H9 (cell line): ENCODE measurements around the gene MARCHF9. TPM values are rescaled to one million over a fixed set of nuclear protein-coding genes. Genes with fewer than 3 reads are reported as not detected.
"Not testable (repeated sequence)": the region's sequence is repeated elsewhere in the genome, so short reads cannot be mapped to it uniquely, and the experiment has no call there.

Source experiments
- DNase-seq: peaks from one replicate; pipeline ENCODE4 v3.0.0-alpha.2; 2017
- H2AFZ ChIP-seq: one replicate; pipeline ENCODE4 v1.6.1; 2013; ENCODE audit warnings: mild to moderate bottlenecking, low read length, control low read depth, moderate library complexity
- H2AK5ac ChIP-seq: 2 replicates; pipeline ENCODE4 v1.6.1; 2013; ENCODE audit warnings: low read length, control low read depth, mixed read lengths; ENCODE audit not compliant: insufficient read length
- H2BK120ac ChIP-seq: one replicate; pipeline ENCODE4 v1.6.1; 2013; ENCODE audit warnings: low read depth, mild to moderate bottlenecking, low read length, control low read depth, inconsistent platforms; ENCODE audit not compliant: poor library complexity, severe bottlenecking
- H2BK12ac ChIP-seq: 2 replicates; pipeline ENCODE4 v1.6.1; 2013; ENCODE audit warnings: low read length, control low read depth, mixed read lengths, low read depth; ENCODE audit not compliant: insufficient read length
- H2BK15ac ChIP-seq: 2 replicates; pipeline ENCODE4 v1.6.1; 2013; ENCODE audit warnings: low read depth, low read length, control low read depth
- H2BK20ac ChIP-seq: one replicate; pipeline ENCODE4 v1.6.1; 2013; ENCODE audit warnings: low read depth, mild to moderate bottlenecking, low read length, control low read depth, inconsistent platforms; ENCODE audit not compliant: poor library complexity, severe bottlenecking
- H2BK5ac ChIP-seq: 2 replicates; pipeline ENCODE4 v1.6.1; 2013; ENCODE audit warnings: low read length, control low read depth, mixed read lengths; ENCODE audit not compliant: insufficient read length
- H3K14ac ChIP-seq: 2 replicates; pipeline ENCODE4 v1.6.1; 2013; ENCODE audit warnings: low read length, control low read depth; ENCODE audit not compliant: insufficient read depth
- H3K18ac ChIP-seq: 2 replicates; pipeline ENCODE4 v1.6.1; 2013; ENCODE audit warnings: low read depth, mild to moderate bottlenecking, mixed read lengths, low read length, control low read depth; ENCODE audit not compliant: insufficient read length
- H3K23ac ChIP-seq: 2 replicates; pipeline ENCODE4 v1.6.1; 2013; ENCODE audit warnings: low read length, control low read depth, mixed read lengths, low read depth; ENCODE audit not compliant: insufficient read length
- H3K23me2 ChIP-seq: 2 replicates; pipeline ENCODE4 v1.6.1; 2013; ENCODE audit warnings: low read depth, mild to moderate bottlenecking, mixed read lengths, low read length, control low read depth; ENCODE audit not compliant: insufficient read length, poor library complexity, severe bottlenecking
- H3K27ac ChIP-seq: 2 replicates; pipeline ENCODE4 v1.5.1; 2013; ENCODE audit warnings: low read length, control low read depth, mixed read lengths, low read depth; ENCODE audit not compliant: insufficient read length
- H3K27me3 ChIP-seq: 2 replicates; pipeline ENCODE4 v1.6.1; 2013; ENCODE audit warnings: low read length, control low read depth, inconsistent platforms; ENCODE audit not compliant: insufficient read depth
- H3K4ac ChIP-seq: 2 replicates; pipeline ENCODE4 v1.6.1; 2013; ENCODE audit warnings: low read depth, mild to moderate bottlenecking, control low read depth, inconsistent platforms, low read length, moderate library complexity
- H3K4me1 ChIP-seq: 2 replicates; pipeline ENCODE4 v1.6.1; 2013; ENCODE audit warnings: low read length, control low read depth, inconsistent platforms; ENCODE audit not compliant: insufficient read depth
- H3K4me2 ChIP-seq: 2 replicates; pipeline ENCODE4 v1.6.1; 2013; ENCODE audit warnings: low read length, control low read depth, mixed read lengths; ENCODE audit not compliant: insufficient read length, insufficient read depth
- H3K56ac ChIP-seq: 2 replicates; pipeline ENCODE4 v1.6.1; 2013; ENCODE audit warnings: low read depth, mild to moderate bottlenecking, mixed read lengths, low read length, control low read depth; ENCODE audit not compliant: insufficient read length
- H3K79me1 ChIP-seq: 2 replicates; pipeline ENCODE4 v1.6.1; 2013; ENCODE audit warnings: low read depth, mild to moderate bottlenecking, moderate library complexity, low read length, control low read depth, inconsistent platforms; ENCODE audit not compliant: insufficient read depth, poor library complexity, severe bottlenecking
- H3K79me2 ChIP-seq: 2 replicates; pipeline ENCODE4 v1.6.1; 2013; ENCODE audit warnings: low read length, control low read depth, inconsistent platforms; ENCODE audit not compliant: insufficient read depth
- H3K9ac ChIP-seq: 2 replicates; pipeline ENCODE4 v1.6.1; 2013; ENCODE audit warnings: low read length, control low read depth, mixed read lengths; ENCODE audit not compliant: insufficient read length; ENCODE audit errors: extremely low read depth
- H3K9me3 ChIP-seq: one replicate; pipeline ENCODE4 v1.6.1; 2013; ENCODE audit warnings: low read depth, low read length, inconsistent platforms; ENCODE audit not compliant: control insufficient read depth
- H3T11ph ChIP-seq: one replicate; pipeline ENCODE4 v1.6.1; 2013; ENCODE audit warnings: mild to moderate bottlenecking, low read length, control low read depth, inconsistent platforms
- H4K20me1 ChIP-seq: one replicate; pipeline ENCODE4 v1.6.1; 2013; ENCODE audit not compliant: control insufficient read depth, insufficient read length, insufficient read depth
- H4K5ac ChIP-seq: 2 replicates; pipeline ENCODE4 v1.6.1; 2013; ENCODE audit warnings: low read depth, mild to moderate bottlenecking, mixed read lengths, low read length, control low read depth; ENCODE audit not compliant: insufficient read length
- H4K8ac ChIP-seq: replicated peaks from 2 replicates; pipeline ENCODE4 v1.6.1; 2013; ENCODE audit warnings: low read length, control low read depth, mixed read lengths, low read depth; ENCODE audit not compliant: insufficient read length
- H4K91ac ChIP-seq: 2 replicates; pipeline ENCODE4 v1.6.1; 2013; ENCODE audit warnings: low read depth, mild to moderate bottlenecking, moderate library complexity, mixed read lengths, low read length, control low read depth; ENCODE audit not compliant: insufficient read length
- H3K27ac Mint-ChIP-seq, 3 experiments: 2 replicates in 2 of 3; 3 replicates in 1 of 3; pipeline ENCODE4 v1.8.0; 2020 to 2021; ENCODE audit warnings: mixed read lengths in 3 of 3, mild to moderate bottlenecking in 1 of 3, moderate library complexity in 1 of 3
- H3K27me3 Mint-ChIP-seq: 2 replicates; pipeline ENCODE4 v1.8.0; 2021; ENCODE audit warnings: low read depth, mild to moderate bottlenecking, moderate library complexity, mixed read lengths
- H3K36me3 Mint-ChIP-seq, 3 experiments: 2 replicates in 2 of 3; 3 replicates in 1 of 3; pipeline ENCODE4 v1.8.0; 2020 to 2021; ENCODE audit warnings: low read depth in 3 of 3, mixed read lengths in 3 of 3; ENCODE audit not compliant: insufficient read depth in 1 of 3
- H3K4me1 Mint-ChIP-seq, 2 experiments: 2 replicates each; pipeline ENCODE4 v1.8.0; 2020; ENCODE audit warnings: mixed read lengths in 2 of 2
- H3K4me3 Mint-ChIP-seq, 2 experiments: 2 replicates in 1 of 2; 3 replicates in 1 of 2; pipeline ENCODE4 v1.8.0; 2020 to 2021; ENCODE audit warnings: mild to moderate bottlenecking in 2 of 2, mixed read lengths in 2 of 2, moderate library complexity in 1 of 2
- H3K9me3 Mint-ChIP-seq, 2 experiments: 2 replicates in 1 of 2; 3 replicates in 1 of 2; pipeline ENCODE4 v1.8.0; 2020; ENCODE audit warnings: mild to moderate bottlenecking in 2 of 2, mixed read lengths in 2 of 2, moderate library complexity in 1 of 2
- WGBS: extraction: QIAGEN DNeasy Blood & Tissue Kit; methylation state at CpG from one replicate; pipeline ENCODE4 v1.1.7; 2013; ENCODE audit warnings: missing lambda C conversion rate, low lambda C conversion rate, mixed read lengths; ENCODE audit not compliant: insufficient read length; ENCODE audit errors: extremely low coverage; 5-methylcytosine and 5-hydroxymethylcytosine counted together
- total RNA-seq: library from RNA; stranded (reverse); gene quantifications from 2 replicates; pipeline ENCODE4 v1.2.1, GENCODE V29; 2021
- TF ChIP-seq, protein P1 (sequence below): fragments of 200-600 bp; sonication (generic); conservative IDR thresholded peaks from 3 replicates; pipeline ENCODE4 v1.8.0; 2021; ENCODE audit warnings: antibody characterized with exemption, mild to moderate bottlenecking

Gene MARCHF9
- total RNA-seq, 1 experiment from 2014 or later: 20.5 TPM

DNA sequence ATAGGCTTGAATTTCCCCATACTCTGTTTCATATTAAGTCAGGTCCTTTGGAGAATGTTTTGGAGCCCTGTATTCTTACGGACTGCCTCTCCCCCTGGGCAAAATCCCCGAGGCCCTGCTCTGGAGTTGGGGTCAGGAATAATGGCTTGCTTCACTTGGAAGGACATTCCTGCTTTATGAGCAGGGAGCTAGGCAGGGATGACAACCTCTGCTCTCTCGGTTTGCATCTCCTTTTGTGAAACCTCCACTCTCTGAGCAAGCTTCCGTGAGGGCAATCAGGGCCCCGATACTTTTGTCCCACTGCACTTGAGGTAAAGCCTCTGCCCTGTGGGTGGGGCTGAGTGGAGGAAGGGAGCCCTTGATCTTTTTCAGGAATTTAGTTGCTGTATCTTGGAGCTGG is 41.7 kb upstream of the MARCHF9 start:
- peaks cover 8 to 30% (median 9%) of the 10 kb centered on the region in 3 experiments; a peak in 6 of 7 replicates for H3K36me3 Mint-ChIP-seq
- H2AK5ac ChIP-seq: no peak overlapping the region
- H2BK20ac ChIP-seq: no peak overlapping the region
- H3T11ph ChIP-seq: no peak overlapping the region
- H3K4me3 Mint-ChIP-seq: no peak overlapping the region
- H3K23ac ChIP-seq: no peak overlapping the region
- no peak overlapping the region for H2BK120ac ChIP-seq
- H4K8ac ChIP-seq: no peak overlapping the region
- no peaks in the 10 kb centered on the region for H3K4me1 Mint-ChIP-seq
- no peak overlapping the region for H2BK5ac ChIP-seq
- H3K14ac ChIP-seq: no peak overlapping the region
- H4K5ac ChIP-seq: no peak overlapping the region
- H3K9me3 ChIP-seq: no peaks in the 10 kb centered on the region
- no peak overlapping the region for H3K27ac Mint-ChIP-seq
- H3K56ac ChIP-seq: no peak overlapping the region
- no peak overlapping the region for H3K4me2 ChIP-seq
- H3K4ac ChIP-seq: no peak overlapping the region
- WGBS: no CpG with 5 or more reads among the region's 5 CpGs
- no peak overlapping the region for H3K18ac ChIP-seq
- no peak overlapping the region for H3K9ac ChIP-seq
- H3K79me1 ChIP-seq: no peaks in the 10 kb centered on the region
- no peaks in the 10 kb centered on the region for H3K9me3 Mint-ChIP-seq
- H2AFZ ChIP-seq: no peak overlapping the region
- H2BK15ac ChIP-seq: no peak overlapping the region
- H3K79me2 ChIP-seq: no peaks in the 10 kb centered on the region
- no peak overlapping the region for H4K91ac ChIP-seq
- H3K27me3 Mint-ChIP-seq: no peaks in the 10 kb centered on the region
- no peak overlapping the region for H3K27ac ChIP-seq
- no peak for DNase-seq
- H4K20me1 ChIP-seq: no peaks in the 10 kb centered on the region
- H3K27me3 ChIP-seq: no peaks in the 10 kb centered on the region
- H3K23me2 ChIP-seq: no peaks in the 10 kb centered on the region
- no peaks in the 10 kb centered on the region for H3K4me1 ChIP-seq
- TF ChIP-seq, protein P1, sequence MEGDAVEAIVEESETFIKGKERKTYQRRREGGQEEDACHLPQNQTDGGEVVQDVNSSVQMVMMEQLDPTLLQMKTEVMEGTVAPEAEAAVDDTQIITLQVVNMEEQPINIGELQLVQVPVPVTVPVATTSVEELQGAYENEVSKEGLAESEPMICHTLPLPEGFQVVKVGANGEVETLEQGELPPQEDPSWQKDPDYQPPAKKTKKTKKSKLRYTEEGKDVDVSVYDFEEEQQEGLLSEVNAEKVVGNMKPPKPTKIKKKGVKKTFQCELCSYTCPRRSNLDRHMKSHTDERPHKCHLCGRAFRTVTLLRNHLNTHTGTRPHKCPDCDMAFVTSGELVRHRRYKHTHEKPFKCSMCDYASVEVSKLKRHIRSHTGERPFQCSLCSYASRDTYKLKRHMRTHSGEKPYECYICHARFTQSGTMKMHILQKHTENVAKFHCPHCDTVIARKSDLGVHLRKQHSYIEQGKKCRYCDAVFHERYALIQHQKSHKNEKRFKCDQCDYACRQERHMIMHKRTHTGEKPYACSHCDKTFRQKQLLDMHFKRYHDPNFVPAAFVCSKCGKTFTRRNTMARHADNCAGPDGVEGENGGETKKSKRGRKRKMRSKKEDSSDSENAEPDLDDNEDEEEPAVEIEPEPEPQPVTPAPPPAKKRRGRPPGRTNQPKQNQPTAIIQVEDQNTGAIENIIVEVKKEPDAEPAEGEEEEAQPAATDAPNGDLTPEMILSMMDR: no peak
- H2BK12ac ChIP-seq: no peak overlapping the region

DNA sequence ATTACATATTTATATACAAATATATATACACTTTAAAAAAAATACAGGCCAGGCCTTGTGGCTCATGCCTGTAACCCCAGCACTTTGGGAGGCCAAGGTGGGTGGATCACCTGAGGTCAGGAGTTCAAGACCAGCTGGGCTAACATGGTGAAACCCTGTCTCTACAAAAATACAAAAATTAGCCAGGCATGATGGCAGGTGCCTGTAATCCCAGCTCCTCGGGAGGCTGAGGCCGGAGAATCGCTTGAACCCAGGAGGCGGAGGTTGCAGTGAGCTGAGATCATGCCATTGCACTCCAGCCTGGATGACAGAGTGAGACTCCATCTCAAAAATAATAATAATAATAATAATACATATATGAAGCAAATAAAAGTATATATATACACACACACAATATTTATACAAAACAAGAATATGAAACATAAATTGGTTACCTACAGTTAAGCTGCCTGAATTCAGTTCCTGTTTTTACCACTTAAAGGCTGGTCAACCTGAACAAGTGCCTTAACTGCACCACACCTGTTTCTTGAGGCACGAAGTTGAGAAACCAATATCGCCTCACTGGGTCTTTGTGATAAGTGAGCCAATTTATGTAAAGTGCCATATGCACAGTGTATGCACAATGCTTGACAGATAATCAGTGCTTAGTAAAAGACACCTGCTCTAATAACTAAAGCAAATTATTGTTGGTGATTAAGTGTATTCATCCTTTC is 39.7 kb upstream of the MARCHF9 start:
- H3K14ac ChIP-seq, H3K79me1 ChIP-seq, H3K4me2 ChIP-seq, H3K79me2 ChIP-seq, H4K91ac ChIP-seq, H3K9me3 ChIP-seq, H2AFZ ChIP-seq, H2BK15ac ChIP-seq, H3K23me2 ChIP-seq, H3K18ac ChIP-seq, H4K8ac ChIP-seq, H2BK20ac ChIP-seq, H4K5ac ChIP-seq, H3K4me3 Mint-ChIP-seq, H2BK5ac ChIP-seq, H4K20me1 ChIP-seq, H3K27ac Mint-ChIP-seq, H2BK12ac ChIP-seq, H3K4me1 ChIP-seq, H3T11ph ChIP-seq, H3K9me3 Mint-ChIP-seq, H3K27me3 Mint-ChIP-seq, H2AK5ac ChIP-seq, H3K23ac ChIP-seq, DNase-seq, H3K56ac ChIP-seq, H3K27ac ChIP-seq, H3K27me3 ChIP-seq, H3K4ac ChIP-seq, H3K9ac ChIP-seq, H3K4me1 Mint-ChIP-seq, H2BK120ac ChIP-seq: not testable (repeated sequence)
- peaks cover 16 to 46% (median 28%) of the 10 kb centered on the region in 3 experiments for H3K36me3 Mint-ChIP-seq
- WGBS: no CpG with 5 or more reads among the region's 6 CpGs
